Measurements from ENCODE around the gene TEKTIP1.

- TF ChIP-seq CTCF (IDR thresholded peaks at IDR 0.05) (no peak), EP300 (IDR thresholded peaks at IDR 0.05) (no peak)
Observed at GRCh38 chr19:3497757-3498520, 41.0 kb upstream of the TEKTIP1 start.
